GM19395 (cell line): ENCODE data around the gene PNKD.

Source experiments
- ATAC-seq: cut with Tn5 transposase; IDR thresholded peaks from one replicate; pipeline ENCODE4 v1.9.1; 2021; ENCODE audit warnings: mild to moderate bottlenecking, moderate library complexity; ENCODE audit not compliant: unreplicated experiment

Gene PNKD

GRCh38 chr2:218256612-218257350, 13.5 kb upstream of the PNKD start:
- peak; percentile 1 for ATAC-seq

GRCh38 chr2:218257390-218257981, 12.8 kb upstream of the PNKD start:
- peak; percentile 83 for ATAC-seq

GRCh38 chr2:218259099-218259961, 11.0 kb upstream of the PNKD start:
- no peak for ATAC-seq

- ATAC-seq = no peak
These were observed 10.2 kb upstream of the PNKD start for GRCh38 chr2:218260166-218260565.

- ATAC-seq = no peak
These were observed 9.4 kb upstream of the PNKD start, which contains the start of gene GPBAR1 for GRCh38 chr2:218260742-218261422. Gene GPBAR1 (plus strand): TSS chr2:218261015. CDS start chr2:218262725, 1,710 bp downstream.

GRCh38 chr2:218261423-218262236, 8.7 kb upstream of the PNKD start:
- ATAC-seq = no peak

- no peak for ATAC-seq
These were observed 8.1 kb upstream of the PNKD start for GRCh38 chr2:218262237-218262600.

GRCh38 chr2:218262631-218263586, 7.4 kb upstream of the PNKD start:
- ATAC-seq = no peak

GRCh38 chr2:218263817-218264641, 6.3 kb upstream of the PNKD start:
- ATAC-seq = no peak

- ATAC-seq = no peak
These were observed 5.4 kb upstream of the PNKD start for GRCh38 chr2:218264773-218265561.

GRCh38 chr2:218265626-218266025, 4.7 kb upstream of the PNKD start:
- ATAC-seq = no peak

GRCh38 chr2:218266316-218266979, 3.9 kb upstream of the PNKD start:
- ATAC-seq = no peak

- no peak for ATAC-seq
These were observed 3.1 kb upstream of the PNKD start for GRCh38 chr2:218267259-218267658.

- no peak for ATAC-seq
These were observed 585 bp downstream of the PNKD start for GRCh38 chr2:218270721-218271486.

- no peak for ATAC-seq
These were observed 1.1 kb downstream of the PNKD start for GRCh38 chr2:218271487-218271797.

- ATAC-seq = no peak
These were observed 1.7 kb downstream of the PNKD start for GRCh38 chr2:218271865-218272530.
